ENCODE data around the gene DUT.

DUT gene

GRCh38 chr15:48330105-48330785, 984 bp upstream of the DUT start:
- no peak for DNase-seq (ENCODE audit: low spot score)

- peak; percentile 42 for DNase-seq (ENCODE audit: low spot score)
Observed at GRCh38 chr15:48331796-48332641, 790 bp downstream of the DUT start.

- no peak for DNase-seq (ENCODE audit: low spot score)
Observed at GRCh38 chr15:48332642-48333034, 1.4 kb downstream of the DUT start.

GRCh38 chr15:48333540-48333939, 2.3 kb downstream of the DUT start:
- no peak for DNase-seq (ENCODE audit: low spot score)

GRCh38 chr15:48334260-48334659, 3.0 kb downstream of the DUT start:
- no peak for DNase-seq (ENCODE audit: low spot score)

- DNase-seq (ENCODE audit: low spot score) = no peak
Observed at GRCh38 chr15:48336940-48337339, 5.7 kb downstream of the DUT start.

- DNase-seq (ENCODE audit: low spot score) = no peak
Observed at GRCh38 chr15:48337607-48338006, 6.4 kb downstream of the DUT start.

GRCh38 chr15:48340111-48340510, 8.9 kb downstream of the DUT start:
- DNase-seq (ENCODE audit: low spot score) = no peak

- no peak for DNase-seq (ENCODE audit: low spot score)
Observed at GRCh38 chr15:48343865-48344264, 12.6 kb downstream of the DUT start.

- no peak for DNase-seq (ENCODE audit: low spot score)
Observed at GRCh38 chr15:48345516-48345915, 14.3 kb downstream of the DUT start.

- DNase-seq (ENCODE audit: low spot score) = no peak
Observed at GRCh38 chr15:48352474-48353072, 21.3 kb downstream of the DUT start.

- DNase-seq (ENCODE audit: low spot score) = no peak
Observed at GRCh38 chr15:48354694-48355303, 23.6 kb downstream of the DUT start.

GRCh38 chr15:48355377-48355776, 24.1 kb downstream of the DUT start:
- no peak for DNase-seq (ENCODE audit: low spot score)

GRCh38 chr15:48358229-48359152, 27.3 kb downstream of the DUT start:
- no peak for DNase-seq (ENCODE audit: low spot score)

GRCh38 chr15:48360841-48361240, 29.6 kb downstream of the DUT start:
- DNase-seq (ENCODE audit: low spot score) = no peak

GRCh38 chr15:48361685-48362084, 30.5 kb downstream of the DUT start:
- no peak for DNase-seq (ENCODE audit: low spot score)

GRCh38 chr15:48363474-48363873, 32.2 kb downstream of the DUT start:
- no peak for DNase-seq (ENCODE audit: low spot score)

GRCh38 chr15:48365575-48365974, 34.3 kb downstream of the DUT start:
- no peak for DNase-seq (ENCODE audit: low spot score)

GRCh38 chr15:48366584-48367312, 35.5 kb downstream of the DUT start:
- peak; percentile 9 for DNase-seq (ENCODE audit: low spot score)

GRCh38 chr15:48367483-48367882, 36.3 kb downstream of the DUT start:
- no peak for DNase-seq (ENCODE audit: low spot score)

- DNase-seq (ENCODE audit: low spot score) = no peak
Observed at GRCh38 chr15:48370460-48370859, 39.2 kb downstream of the DUT start.

Measured in HuH-7.5 (cell line).